ENCODE data around the gene CFAP251. TPM values are rescaled to one million over a fixed set of nuclear protein-coding genes. Genes with fewer than 3 reads are reported as not detected.

The CFAP251 gene
- total and polyA plus RNA-seq, 2 of the 8 experiments (the other 6 are each of a cell fraction or from before 2014, with no cell fraction given), result 1.8 to 2.9 TPM

GRCh38 chr12:122009741-122010140 is 91.3 kb downstream of the CFAP251 start (continued):
- TF ChIP-seq SP4 (IDR thresholded peaks at IDR 0.05; ENCODE audit: low read length) (no peak), CHD2 (IDR thresholded peaks at IDR 0.05; ENCODE audit: low read length) (no peak)

Measured in H1 (cell line).